ENCODE data around the gene SMARCD3. TPM values are rescaled to one million over a fixed set of nuclear protein-coding genes. Genes with fewer than 3 reads are reported as not detected.

Gene SMARCD3
- total and polyA plus RNA-seq, 2 of the 8 experiments (the other 6 are each of a cell fraction or from before 2014, with no cell fraction given): 3.0 to 5.6 TPM

DNA sequence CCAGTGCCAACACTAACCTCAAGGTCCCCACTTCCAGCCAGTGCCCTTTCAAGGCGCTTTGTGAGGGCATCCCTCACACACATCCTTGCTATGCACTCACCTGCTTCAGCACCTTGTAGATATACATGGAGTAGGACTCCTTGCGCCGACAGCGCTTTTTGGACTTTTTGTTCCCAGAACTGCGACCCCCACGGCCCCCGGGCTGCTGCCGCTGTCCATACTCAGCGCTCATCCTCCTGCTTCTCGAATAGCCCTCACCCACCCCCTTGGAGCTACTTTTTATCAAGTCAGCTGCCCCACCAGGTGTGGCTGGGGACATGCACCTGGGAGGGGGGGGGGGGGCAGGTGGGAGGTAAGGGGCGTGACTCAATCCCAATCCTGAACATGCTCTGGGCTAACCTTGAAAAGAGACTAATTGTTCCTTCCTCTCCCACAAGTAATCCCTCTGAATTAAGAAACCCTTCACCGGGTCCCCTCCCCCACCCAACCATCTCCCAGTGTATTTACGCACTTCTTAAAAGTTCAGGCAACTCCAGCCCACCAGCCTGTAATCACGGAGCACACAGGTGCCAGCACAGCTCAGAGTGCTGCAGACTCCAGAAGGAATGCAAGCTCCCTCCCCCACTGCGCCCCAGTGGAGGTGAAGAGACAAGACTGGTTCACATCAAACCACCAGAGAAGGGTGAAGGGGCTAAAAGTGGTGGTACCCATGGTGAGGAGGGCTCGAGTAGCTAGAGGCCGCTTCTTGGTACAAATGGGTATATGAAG lies 38.2 kb downstream of the SMARCD3 start, which contains the start of gene H2BK1:
Gene H2BK1 (minus strand): TSS at position 402 of the 768 bp plus-strand sequence. CDS start 170 bp downstream, at position 232.
- FAIRE-seq (no peak), DNase-seq (ENCODE audit: low read depth in 1 of 2, low spot score in 2 of 2) (no peak)
- H3K4ac ChIP-seq (replicated peaks; ENCODE audit: insufficient read length, low read depth, low read length): no peak within 1 kb of the TSS
- no peak within 1 kb of the TSS for H4K5ac ChIP-seq (ENCODE audit: insufficient read length, low read depth, low read length)
- H3K79me1 ChIP-seq (ENCODE audit: low read depth, low read length): no peaks in the 10 kb centered on the region
- H3K27me3 ChIP-seq (replicated peaks in 1 of 4; ENCODE audit: control insufficient read depth in 3 of 4, extremely low read depth in 1 of 4, insufficient read depth in 3 of 4, low read length in 3 of 4): peaks cover 0 to 3% (median 0%) of the 10 kb centered on the region in 4 experiments; a peak in 1 of 7 replicates
- no peak within 1 kb of the TSS for H3K14ac ChIP-seq (ENCODE audit: insufficient read length)
- no peak within 1 kb of the TSS for H2AK5ac ChIP-seq (ENCODE audit: low read depth, low read length)
- H3K23me2 ChIP-seq (ENCODE audit: low read depth, low read length): no peaks in the 10 kb centered on the region
- H3K4me2 ChIP-seq (ENCODE audit: insufficient read depth in 1 of 2, low read depth in 2 of 2, low read length in 2 of 2): peak within 1 kb of the TSS in 1 of 2 experiments; percentile 20; a peak in 2 of 4 replicates
- no peak within 1 kb of the TSS for H3K4me3 ChIP-seq (ENCODE audit: extremely low read depth in 1 of 4, insufficient read depth in 2 of 4, low read depth in 3 of 4, low read length in 4 of 4)
- WGBS, 2 experiments (ENCODE audit: extremely low coverage in 1 of 2, insufficient coverage in 1 of 2, insufficient read length in 1 of 2, insufficient replicate concordance in 2 of 2, low coverage in 1 of 2, low lambda C conversion rate in 2 of 2, missing lambda C conversion rate in 1 of 2): 84% methylated on average over 13 of the region's 17 CpGs; no CpG with 5 or more reads in 1 of the 2 experiments
- H3K18ac ChIP-seq (ENCODE audit: extremely low read depth, low read length): no peak within 1 kb of the TSS; the same call in 1 of the 2 replicates
- H2BK5ac ChIP-seq (ENCODE audit: low read depth, low read length): no peak within 1 kb of the TSS
- H3K79me2 ChIP-seq (ENCODE audit: control insufficient read depth in 1 of 2, insufficient read depth in 2 of 2, low read length in 2 of 2): no peaks in the 10 kb centered on the region
- no peak for TF ChIP-seq GTF2F1 (IDR thresholded peaks at IDR 0.05; ENCODE audit: borderline replicate concordance, low read depth, low read length)
- TF ChIP-seq JUND (IDR thresholded peaks at IDR 0.05; ENCODE audit: low read length): no peak
- TF ChIP-seq NANOG (IDR thresholded peaks at IDR 0.05; ENCODE audit: insufficient read depth, low read depth, low read length, poor library complexity, severe bottlenecking): no peak
- TF ChIP-seq KDM4A (IDR thresholded peaks at IDR 0.05; ENCODE audit: low read depth, low read length, severe bottlenecking): no peak
- TF ChIP-seq BACH1 (IDR thresholded peaks at IDR 0.05; ENCODE audit: low read length): no peak
- TF ChIP-seq CREB1 (IDR thresholded peaks at IDR 0.05): no peak
- no peak for TF ChIP-seq PHF8 (conservative IDR thresholded peaks at IDR 0.05; ENCODE audit: low read depth, low read length)
- TF ChIP-seq FOSL1 (IDR thresholded peaks at IDR 0.05; ENCODE audit: insufficient read depth, low read depth, low read length): no peak
- no peak within 1 kb of the TSS for H2AFZ ChIP-seq (ENCODE audit: low read length)
- H4K20me1 ChIP-seq (replicated peaks in 1 of 2; ENCODE audit: control insufficient read depth in 1 of 2, insufficient read depth in 2 of 2, low read length in 2 of 2): peaks cover 5 to 6% of the 10 kb centered on the region in 2 experiments
- H3K27ac ChIP-seq (ENCODE audit: low read depth, low read length): no peak within 1 kb of the TSS
- H4K91ac ChIP-seq (replicated peaks; ENCODE audit: insufficient read length, low read length): no peak within 1 kb of the TSS
- H2BK12ac ChIP-seq (ENCODE audit: low read depth, low read length): no peak within 1 kb of the TSS
- H3K4me1 ChIP-seq (replicated peaks in 1 of 4; ENCODE audit: control insufficient read depth in 3 of 4, insufficient read depth in 4 of 4, low read length in 3 of 4): peaks cover 0 to 6% (median 3%) of the 10 kb centered on the region in 4 experiments; a peak in 4 of 7 replicates
- H3K9ac ChIP-seq (replicated peaks in 1 of 4; ENCODE audit: extremely low read depth in 1 of 4, low read depth in 3 of 4, low read length in 3 of 4): no peak within 1 kb of the TSS
- peaks cover 17 to 28% (median 21%) of the 10 kb centered on the region in 4 experiments for H3K36me3 ChIP-seq (ENCODE audit: control insufficient read depth in 2 of 4, insufficient read depth in 4 of 4, low read length in 3 of 4)
- no peak within 1 kb of the TSS for H3K56ac ChIP-seq (replicated peaks; ENCODE audit: insufficient read length, low read depth, low read length)
- no peaks in the 10 kb centered on the region for H3K9me3 ChIP-seq (ENCODE audit: insufficient read depth in 2 of 2, low read depth in 1 of 2, low read length in 1 of 2)
- POLR2A ChIA-PET (ENCODE audit: partially characterized antibody): interaction anchor here (0.8 to 5.7 kb wide), 11 partner anchors 10 to 124 kb away, joined by 3 to 36 read pairs (median 4); partner anchors contain the start of genes ABCF2 and AGAP3
- no peak within 1 kb of the TSS; the same call in 1 of the 2 replicates for H4K8ac ChIP-seq (ENCODE audit: extremely low read depth, insufficient read depth, low read length)
- no peak within 1 kb of the TSS for H3K23ac ChIP-seq (ENCODE audit: insufficient read length)
- H2BK120ac ChIP-seq (replicated peaks; ENCODE audit: low read depth, low read length): no peak within 1 kb of the TSS
- H2BK20ac ChIP-seq (ENCODE audit: low read length): no peak within 1 kb of the TSS
- no peak within 1 kb of the TSS for H2BK15ac ChIP-seq (ENCODE audit: low read length)
- CTCF ChIA-PET (ENCODE audit: partially characterized antibody): interaction anchor here (1.2 to 2.8 kb wide), 5 partner anchors 10 to 111 kb away, joined by 3 to 15 read pairs (median 3); no protein-coding TSS in a partner anchor

Measured in H1 (cell line).